Panc1 (cell line): Measurements from ENCODE around the gene MPRIP. TPM values are rescaled to one million over a fixed set of nuclear protein-coding genes. Genes with fewer than 3 reads are reported as not detected.

ENCODE experiments used
- ATAC-seq: fragments of 200-7000 bp; cut with Tn5 transposase; 2 replicates; pipeline ENCODE4 v1.9.1; 2020; ENCODE audit warnings: mild to moderate bottlenecking, moderate library complexity
- BruUV-seq: library from RNA; stranded (reverse); fragments of 400-500 nt; replicated peaks from 2 replicates; lab custom pipeline; 2021; lab: Mats Ljungman, UMichigan
- CTCF ChIA-PET: fragments of 300-600 bp; sonication (Branson Sonifier 250); formaldehyde crosslinking; loops from one replicate; lab custom pipeline; 2022; ENCODE audit warnings: antibody characterized with exemption; lab: Charles Lee
- POLR2A ChIA-PET: fragments of 300-600 bp; sonication (Branson Sonifier 250); formaldehyde crosslinking; loops from one replicate; lab custom pipeline; 2022; ENCODE audit warnings: antibody characterized with exemption; lab: Charles Lee
- DNase-seq: peaks from one replicate; pipeline ENCODE4 v3.0.0-alpha.2; 2010; ENCODE audit warnings: low read depth, low spot score
- H3K27ac ChIP-seq: 2 replicates; pipeline ENCODE4 v1.5.1; 2011; ENCODE audit warnings: mild to moderate bottlenecking, low read length, inconsistent platforms
- H3K27me3 ChIP-seq: fragments of 200-500 bp; sonication (Bioruptor generic); 2 replicates; pipeline ENCODE4 v1.6.0; 2014; ENCODE audit warnings: low read length, inconsistent platforms; ENCODE audit not compliant: control insufficient read depth, insufficient read depth
- H3K36me3 ChIP-seq: fragments of 200-500 bp; sonication (Bioruptor generic); 2 replicates; pipeline ENCODE4 v1.5.1; 2014; ENCODE audit warnings: inconsistent platforms, mild to moderate bottlenecking, low read length, moderate library complexity; ENCODE audit not compliant: control insufficient read depth, insufficient read depth
- H3K4me1 ChIP-seq: 2 replicates; pipeline ENCODE4 v1.5.1; 2011; ENCODE audit warnings: inconsistent platforms, mild to moderate bottlenecking, low read length, moderate library complexity; ENCODE audit not compliant: control insufficient read depth, insufficient read depth
- H3K4me3 ChIP-seq, 2 experiments: 2 replicates each; pipeline ENCODE4 v1.5.1; 2011 to 2012; ENCODE audit warnings: low read depth in 2 of 2, low read length in 2 of 2, mild to moderate bottlenecking in 2 of 2, inconsistent platforms in 1 of 2, moderate library complexity in 1 of 2
- H3K9me3 ChIP-seq: fragments of 200-500 bp; sonication (Bioruptor generic); 2 replicates; pipeline ENCODE4 v1.5.1; 2014; ENCODE audit warnings: low read depth, mild to moderate bottlenecking, inconsistent platforms, low read length, moderate library complexity; ENCODE audit not compliant: control insufficient read depth, insufficient read depth
- POLR2AphosphoS5 ChIP-seq: IDR thresholded peaks from 2 replicates; pipeline ENCODE4 v1.6.1; 2012; ENCODE audit warnings: mild to moderate bottlenecking, low read depth, low read length, moderate library complexity
- REST ChIP-seq, 2 experiments: IDR thresholded peaks; 2 replicates each; pipeline ENCODE4 v1.6.1; 2011 to 2012; ENCODE audit warnings: low read depth in 2 of 2, control low read depth in 1 of 2, low read length in 1 of 2, mild to moderate bottlenecking in 1 of 2, moderate library complexity in 1 of 2; ENCODE audit not compliant: insufficient read depth in 1 of 2
- SIN3A ChIP-seq: IDR thresholded peaks from 2 replicates; pipeline ENCODE4 v1.6.1; 2012; ENCODE audit warnings: low read depth, mild to moderate bottlenecking, low read length, moderate library complexity, borderline replicate concordance; ENCODE audit not compliant: insufficient read depth
- TCF7L2 ChIP-seq: IDR thresholded peaks from 2 replicates; pipeline ENCODE4 v1.6.1; 2011; ENCODE audit warnings: mild to moderate bottlenecking, low read depth, low read length, inconsistent platforms
- in situ Hi-C: cut with HindIII; loops from 2 replicates; pipeline ENCODE4 v1.10.0; 2016; ENCODE audit warnings: low sequenced_read_pairs, low pct_unique_long_range_greater_than_20kb
- intact Hi-C: fragments of 100-400 bp; cut with micrococcal nuclease; formaldehyde crosslinking; loops from one replicate; pipeline ENCODE4 v1.10.0; 2022; ENCODE audit not compliant: unreplicated experiment
- total RNA-seq: library from RNA; stranded (reverse); gene quantifications from one replicate; pipeline ENCODE4 v1.2.1, GENCODE V29; 2021; ENCODE audit not compliant: unreplicated experiment
- TF ChIP-seq, protein P1 (sequence below): fragments of 450-650 bp; IDR thresholded peaks from 2 replicates; pipeline ENCODE4 v1.5.1; 2017; ENCODE audit warnings: mild to moderate bottlenecking

Gene MPRIP
- total RNA-seq, 1 experiment from 2014 or later: 155 TPM

DNA sequence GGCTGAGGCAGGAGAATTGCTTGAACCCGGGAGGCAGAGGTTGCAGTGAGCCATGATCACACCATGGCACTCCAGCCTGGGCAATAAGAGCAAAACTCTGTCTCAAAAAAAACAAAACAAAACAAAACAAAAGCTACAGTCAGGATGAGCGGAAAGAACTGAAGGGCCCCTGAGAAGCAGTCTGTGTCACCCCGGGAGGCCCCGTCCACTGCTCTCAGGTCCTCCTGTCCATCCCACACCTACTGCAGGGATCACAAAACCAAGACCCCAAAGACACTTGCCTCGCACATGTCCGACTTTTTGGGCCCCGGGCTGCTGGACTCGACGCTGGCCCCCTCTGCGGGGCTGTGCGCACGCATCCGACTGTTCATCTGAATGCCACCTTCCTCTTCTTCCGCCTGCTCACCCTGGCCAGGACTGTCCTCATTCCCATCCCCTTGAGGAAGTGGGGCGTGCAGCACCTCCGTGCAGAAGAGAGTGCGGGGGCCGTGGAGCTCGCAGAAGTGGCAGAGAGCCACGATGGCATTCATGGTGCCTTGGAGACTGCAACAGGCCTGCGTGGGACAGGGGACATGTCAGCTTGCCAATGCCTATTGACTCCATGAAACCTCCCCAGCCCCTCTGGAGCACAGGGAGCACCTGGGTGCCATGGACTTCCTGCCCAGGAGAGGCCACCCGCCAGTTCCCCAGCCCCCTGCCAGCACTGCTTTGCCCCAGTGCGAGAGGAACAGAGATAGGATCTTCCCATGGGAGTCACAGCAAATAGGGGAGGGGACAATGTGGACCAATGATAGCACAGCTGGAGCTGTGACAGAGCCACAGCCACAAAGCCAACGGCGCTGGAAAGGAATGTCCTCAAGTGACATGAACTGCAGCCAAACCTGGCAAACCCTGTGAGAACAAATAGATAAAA lies 185.6 kb downstream of the MPRIP start:
- intact Hi-C loops: no loop called here
- no peak for ATAC-seq
- peaks cover 15% of the 10 kb centered on the region for H3K36me3 ChIP-seq
- in situ Hi-C loops: no loop called here
- no peak overlapping the region for H3K27ac ChIP-seq
- TF ChIP-seq REST (IDR thresholded peaks at IDR 0.05; ENCODE audit: insufficient read depth in 1 of 2, low read depth in 2 of 2, low read length in 1 of 2) (no peak), SIN3A (no peak), POLR2AphosphoS5 (no peak), TCF7L2 (no peak)
- TF ChIP-seq, protein P1, sequence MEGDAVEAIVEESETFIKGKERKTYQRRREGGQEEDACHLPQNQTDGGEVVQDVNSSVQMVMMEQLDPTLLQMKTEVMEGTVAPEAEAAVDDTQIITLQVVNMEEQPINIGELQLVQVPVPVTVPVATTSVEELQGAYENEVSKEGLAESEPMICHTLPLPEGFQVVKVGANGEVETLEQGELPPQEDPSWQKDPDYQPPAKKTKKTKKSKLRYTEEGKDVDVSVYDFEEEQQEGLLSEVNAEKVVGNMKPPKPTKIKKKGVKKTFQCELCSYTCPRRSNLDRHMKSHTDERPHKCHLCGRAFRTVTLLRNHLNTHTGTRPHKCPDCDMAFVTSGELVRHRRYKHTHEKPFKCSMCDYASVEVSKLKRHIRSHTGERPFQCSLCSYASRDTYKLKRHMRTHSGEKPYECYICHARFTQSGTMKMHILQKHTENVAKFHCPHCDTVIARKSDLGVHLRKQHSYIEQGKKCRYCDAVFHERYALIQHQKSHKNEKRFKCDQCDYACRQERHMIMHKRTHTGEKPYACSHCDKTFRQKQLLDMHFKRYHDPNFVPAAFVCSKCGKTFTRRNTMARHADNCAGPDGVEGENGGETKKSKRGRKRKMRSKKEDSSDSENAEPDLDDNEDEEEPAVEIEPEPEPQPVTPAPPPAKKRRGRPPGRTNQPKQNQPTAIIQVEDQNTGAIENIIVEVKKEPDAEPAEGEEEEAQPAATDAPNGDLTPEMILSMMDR: no peak
- CTCF ChIA-PET: no interaction called here
- no peaks in the 10 kb centered on the region for H3K4me1 ChIP-seq
- H3K27me3 ChIP-seq: no peaks in the 10 kb centered on the region
- no peak overlapping the region for H3K4me3 ChIP-seq
- no peak for DNase-seq
- no peaks in the 10 kb centered on the region for H3K9me3 ChIP-seq
- POLR2A ChIA-PET: no interaction called here
- no TSS peak for BruUV-seq

- ChIA-PET CTCF (no interaction called here), POLR2A (interaction anchor here (0.5 kb wide), 1 partner anchor 704 kb away, joined by 4 read pairs; no protein-coding TSS in a partner anchor)
- in situ Hi-C loops: no loop called here
- BruUV-seq: no TSS peak
- Histone ChIP-seq H3K4me3 (no peak overlapping the region), H3K4me1 (no peaks in the 10 kb centered on the region), H3K9me3 (no peaks in the 10 kb centered on the region), H3K27ac (no peak overlapping the region), H3K27me3 (no peaks in the 10 kb centered on the region), H3K36me3 (peaks cover 15% of the 10 kb centered on the region)
- ATAC-seq: no peak
- DNase-seq: no peak
- intact Hi-C loops: no loop called here
- TF ChIP-seq POLR2AphosphoS5 (no peak), SIN3A (no peak), REST (IDR thresholded peaks at IDR 0.05; ENCODE audit: insufficient read depth in 1 of 2, low read depth in 2 of 2, low read length in 1 of 2) (no peak), TCF7L2 (no peak)
- TF ChIP-seq, protein P1: no peak
These were observed 186.4 kb downstream of the MPRIP start for GRCh38 chr17:17228521-17229279.
